Esophagus muscularis mucosa (tissue), 4 donors: ENCODE data around the gene SIGLEC10. TPM values are rescaled to one million over a fixed set of nuclear protein-coding genes. Genes with fewer than 3 reads are reported as not detected.

Experiments
- DNase-seq: peaks from one replicate; pipeline ENCODE4 v3.0.0-alpha.2; 2017; ENCODE audit errors: extremely low spot score
- H3K27ac ChIP-seq, 4 donors: fragments of 200-600 bp; sonication (generic); replicated peaks in 1 of 4; 1 replicate in 3 of 4; 2 replicates in 1 of 4; pipeline ENCODE4 v1.5.1; 2016 to 2019; ENCODE audit warnings: mild to moderate bottlenecking in 1 of 4
- H3K27me3 ChIP-seq, 4 donors: fragments of 200-600 bp; sonication (generic); one replicate each; pipeline versions ENCODE4 v1.5.1 to v1.6.0; 2016 to 2019
- H3K36me3 ChIP-seq, 4 donors: fragments of 200-600 bp; sonication (generic); one replicate each; pipeline ENCODE4 v1.5.1; 2016 to 2019
- H3K4me1 ChIP-seq, 4 donors: fragments of 200-600 bp; sonication (generic); one replicate each; pipeline ENCODE4 v1.5.1; 2016 to 2019
- H3K4me3 ChIP-seq, 4 donors: fragments of 200-600 bp; sonication (generic); 1 replicate in 2 of 4; 2 replicates in 2 of 4; pipeline ENCODE4 v1.5.1; 2016 to 2019; ENCODE audit warnings: mild to moderate bottlenecking in 4 of 4, moderate library complexity in 1 of 4
- H3K9me3 ChIP-seq, 4 donors: fragments of 200-600 bp; sonication (generic); 1 replicate in 3 of 4; 2 replicates in 1 of 4; pipeline ENCODE4 v1.5.1; 2016 to 2019
- CTCF ChIP-seq, 3 experiments: fragments of 200-600 bp in 2 of 3; fragments of 450-650 bp in 1 of 3; sonication (generic) in 2 of 3; IDR thresholded peaks; one replicate each; pipeline ENCODE4 v1.5.1; 2017 to 2019; ENCODE audit warnings: antibody characterized with exemption in 3 of 3, mild to moderate bottlenecking in 2 of 3, moderate library complexity in 1 of 3
- EP300 ChIP-seq: sonication (generic); formaldehyde crosslinking; IDR thresholded peaks from one replicate; pipeline ENCODE4 v1.6.1; 2017; ENCODE audit warnings: antibody characterized with exemption
- POLR2A ChIP-seq: fragments of 450-650 bp; IDR thresholded peaks from one replicate; pipeline ENCODE4 v1.6.1; 2017; ENCODE audit warnings: antibody characterized with exemption, moderate library complexity, mild to moderate bottlenecking, low read depth
- POLR2AphosphoS5 ChIP-seq, 2 donors: sonication (generic); formaldehyde crosslinking; IDR thresholded peaks; one replicate each; pipeline ENCODE4 v1.6.1; 2017; ENCODE audit warnings: antibody characterized with exemption in 2 of 2
- WGBS: methylation state at CpG from one replicate; pipeline ENCODE4 v1.1.5; 2018; 5-methylcytosine and 5-hydroxymethylcytosine counted together
- intact Hi-C: fragments of 100-400 bp; cut with DNase I; formaldehyde crosslinking; loops from one replicate; pipeline ENCODE4 v1.15.1; 2023
- total RNA-seq, 4 donors: library from RNA; depleted of rRNA; stranded (reverse); fragments of >200 nt; gene quantifications; one replicate each; pipeline versions ENCODE4 v1.1.0 to v1.2.1, GENCODE V29; 2016

Gene SIGLEC10
- total RNA-seq, 4 donors from 2014 or later, result 1.4 to 4.1 (median 2.4) TPM

- H3K36me3 ChIP-seq, result no peaks in the 10 kb centered on the region
- peaks cover 9 to 14% (median 13%) of the 10 kb centered on the region in 4 donors for H3K4me1 ChIP-seq
- no peak overlapping the region for H3K27ac ChIP-seq
- no peak for DNase-seq
- WGBS, result 96% methylated on average over 2 of the region's 2 CpGs
- H3K9me3 ChIP-seq, result no peaks in the 10 kb centered on the region
- no peaks in the 10 kb centered on the region for H3K27me3 ChIP-seq
- TF ChIP-seq CTCF (IDR thresholded peaks at IDR 0.05), result no peak
- no peak for TF ChIP-seq POLR2AphosphoS5 (IDR thresholded peaks at IDR 0.05)
- TF ChIP-seq POLR2A, result no peak
- no peak for TF ChIP-seq EP300
- H3K4me3 ChIP-seq, result no peak overlapping the region
- intact Hi-C loops, result no loop called here
Measured at GRCh38 chr19:51396175-51396574, 21.3 kb downstream of the SIGLEC10 start.

GRCh38 chr19:51394050-51394836, 23.2 kb downstream of the SIGLEC10 start:
- peaks cover 9 to 14% (median 13%) of the 10 kb centered on the region in 4 donors for H3K4me1 ChIP-seq
- TF ChIP-seq EP300 (no peak), POLR2A (no peak), POLR2AphosphoS5 (IDR thresholded peaks at IDR 0.05) (peak; percentile 62 to 80)
- DNase-seq, result peak; percentile 98
- peak overlapping the region; percentile 45 to 59 (median 48) for H3K4me3 ChIP-seq
- H3K36me3 ChIP-seq, result no peaks in the 10 kb centered on the region
- no peaks in the 10 kb centered on the region for H3K9me3 ChIP-seq
- no peaks in the 10 kb centered on the region for H3K27me3 ChIP-seq
- under 1% methylated on average over 43 of the region's 45 CpGs for WGBS
- intact Hi-C loops, result loop anchor here (5.0 kb wide), 1 partner anchor 52 kb away; the partner anchor contains the start of gene VSIG10L
- peak overlapping the region; percentile 69 to 81 (median 78) for H3K27ac ChIP-seq

GRCh38 chr19:51392701-51393100, 24.7 kb downstream of the SIGLEC10 start:
- Histone ChIP-seq H3K9me3 (no peaks in the 10 kb centered on the region), H3K4me1 (peaks cover 9 to 14% (median 13%) of the 10 kb centered on the region in 4 donors), H3K4me3 (no peak overlapping the region), H3K27me3 (no peaks in the 10 kb centered on the region), H3K36me3 (no peaks in the 10 kb centered on the region), H3K27ac (no peak overlapping the region)
- TF ChIP-seq POLR2A, result no peak
- no peak for TF ChIP-seq EP300
- no peak for TF ChIP-seq CTCF (IDR thresholded peaks at IDR 0.05)
- no peak for TF ChIP-seq POLR2AphosphoS5 (IDR thresholded peaks at IDR 0.05)
- intact Hi-C loops, result loop anchor here (5.0 kb wide), 1 partner anchor 50 kb away; the partner anchor contains the start of gene VSIG10L
- WGBS, result 69% methylated on average over 1 of the region's 1 CpG
- DNase-seq, result no peak

GRCh38 chr19:51391073-51391611, 26.3 kb downstream of the SIGLEC10 start:
- 63% methylated on average over 8 of the region's 8 CpGs for WGBS

More at GRCh38 chr19:51391073-51391611, 26.3 kb downstream of the SIGLEC10 start:
- Histone ChIP-seq H3K36me3 (no peaks in the 10 kb centered on the region), H3K27me3 (no peaks in the 10 kb centered on the region), H3K4me3 (no peak overlapping the region), H3K4me1 (peaks cover 9 to 14% (median 13%) of the 10 kb centered on the region in 4 donors), H3K27ac (no peak overlapping the region), H3K9me3 (no peaks in the 10 kb centered on the region)
- no peak for TF ChIP-seq CTCF (IDR thresholded peaks at IDR 0.05)
- no peak for TF ChIP-seq POLR2AphosphoS5 (IDR thresholded peaks at IDR 0.05)
- no peak for TF ChIP-seq POLR2A
- TF ChIP-seq EP300, result no peak
- intact Hi-C loops, result loop anchor here (5.0 kb wide), 1 partner anchor 49 kb away; the partner anchor contains the start of gene VSIG10L
- no peak for DNase-seq
